HepG2 (cell line): ENCODE results near the gene MRPL38. TPM values are rescaled to one million over a fixed set of nuclear protein-coding genes. Genes with fewer than 3 reads are reported as not detected.

ENCODE experiments used
- ATAC-seq: fragments of 200-7000 bp; cut with Tn5 transposase; 3 replicates; pipeline ENCODE4 v1.9.1; 2020; ENCODE audit warnings: mild to moderate bottlenecking, moderate library complexity
- BruUV-seq: library from RNA; stranded (reverse); fragments of 400-500 nt; replicated peaks from 2 replicates; lab custom pipeline; 2021; lab: Mats Ljungman, UMichigan
- CTCF ChIA-PET: fragments of 300-600 bp; formaldehyde crosslinking; extraction: SDS; loops from one replicate; lab custom pipeline; 2021; ENCODE audit warnings: low total read pairs, inconsistent platforms, low intra/inter-chr PET ratio; lab: Yijun Ruan, JAX
- POLR2A ChIA-PET: fragments of 350-600 bp; sonication (Branson Sonifier 250); formaldehyde crosslinking; loops from one replicate; lab custom pipeline; 2020; ENCODE audit warnings: antibody characterized with exemption, inconsistent platforms; lab: Yijun Ruan, JAX
- DNase-seq: peaks from one replicate; pipeline ENCODE4 v3.0.0-alpha.2; 2015; ENCODE audit warnings: low spot score
- FAIRE-seq: peaks from 3 replicates; lab custom pipeline; 2011; peaks lifted over from hg19 to GRCh38; lab: Jason Lieb, UNC
- H2AFZ ChIP-seq: one replicate; pipeline ENCODE4 v1.6.1; 2011; ENCODE audit warnings: low read length, inconsistent platforms
- H3K27ac ChIP-seq: fragments of 300-600 bp; 3 replicates; pipeline ENCODE4 v1.8.0; 2011; ENCODE audit warnings: mixed run types, mild to moderate bottlenecking, mixed read lengths, low read length, inconsistent platforms; ENCODE audit not compliant: insufficient read depth; ENCODE audit errors: extremely low read length
- H3K27me3 ChIP-seq, 2 experiments: fragments of 200-600 bp in 1 of 2; 2 replicates in 1 of 2; 3 replicates in 1 of 2; pipeline versions ENCODE4 v1.6.0 to v1.8.0; 2011; ENCODE audit warnings: low read length in 2 of 2, mild to moderate bottlenecking in 2 of 2, moderate library complexity in 2 of 2, inconsistent platforms in 1 of 2; ENCODE audit not compliant: insufficient read depth in 2 of 2, control insufficient read depth in 1 of 2
- H3K36me3 ChIP-seq, 2 experiments: fragments of 200-600 bp in 1 of 2; replicated peaks in 1 of 2; 2 replicates in 1 of 2; 3 replicates in 1 of 2; pipeline versions ENCODE4 v1.5.1 to v1.8.0; 2011; ENCODE audit warnings: low read length in 2 of 2, inconsistent platforms in 1 of 2; ENCODE audit not compliant: insufficient read depth in 2 of 2, control insufficient read depth in 1 of 2
- H3K4me1 ChIP-seq: 2 replicates; pipeline ENCODE4 v1.5.1; 2012; ENCODE audit warnings: low read length, inconsistent platforms; ENCODE audit not compliant: insufficient read depth
- H3K4me2 ChIP-seq: 2 replicates; pipeline ENCODE4 v1.6.0; 2011; ENCODE audit warnings: low read depth, low read length, inconsistent platforms
- H3K4me3 ChIP-seq, 3 experiments: fragments of 200-600 bp in 1 of 3; sonication (generic), shearing (Covaris generic) in 1 of 3; replicated peaks in 1 of 3; 2 replicates each; pipeline ENCODE4 v1.5.1; 2011 to 2016; ENCODE audit warnings: low read length in 3 of 3, inconsistent platforms in 2 of 3, low read depth in 2 of 3, mild to moderate bottlenecking in 2 of 3, control low read depth in 1 of 3, mixed read lengths in 1 of 3; ENCODE audit not compliant: insufficient read depth in 1 of 3
- H3K79me2 ChIP-seq: one replicate; pipeline ENCODE4 v1.6.1; 2011; ENCODE audit warnings: low read length, inconsistent platforms; ENCODE audit not compliant: insufficient read depth
- H3K9ac ChIP-seq: 2 replicates; pipeline ENCODE4 v1.6.0; 2011; ENCODE audit warnings: mild to moderate bottlenecking, low read depth, low read length, inconsistent platforms; ENCODE audit not compliant: insufficient read depth
- H3K9me3 ChIP-seq: 2 replicates; pipeline ENCODE4 v1.5.1; 2012; ENCODE audit warnings: mild to moderate bottlenecking, low read length
- H4K20me1 ChIP-seq: 2 replicates; pipeline ENCODE4 v1.6.0; 2011; ENCODE audit warnings: inconsistent platforms, mild to moderate bottlenecking, low read length, moderate library complexity; ENCODE audit not compliant: insufficient read depth
- AGO1 ChIP-seq: fragments of 200-400 bp; formaldehyde crosslinking; IDR thresholded peaks from 2 replicates; pipeline ENCODE4 v1.6.1; 2017; ENCODE audit warnings: mild to moderate bottlenecking, low read depth, low read length, moderate library complexity; ENCODE audit not compliant: poor library complexity, severe bottlenecking
- AGO2 ChIP-seq: fragments of 200-400 bp; formaldehyde crosslinking; optimal IDR thresholded peaks from 2 replicates; pipeline ENCODE3; 2017; ENCODE audit warnings: mild to moderate bottlenecking, low read depth, low read length, moderate library complexity
- CCAR2 ChIP-seq: fragments of 200-400 bp; formaldehyde crosslinking; optimal IDR thresholded peaks from 2 replicates; pipeline ENCODE3; 2018; ENCODE audit warnings: low read depth, mild to moderate bottlenecking, low read length, moderate library complexity
- FOXO1 ChIP-seq: sonication (generic); formaldehyde crosslinking; IDR thresholded peaks from 2 replicates; pipeline ENCODE4 v1.4.0; 2020; ENCODE audit warnings: missing genetic modification reagents
- HIC2 ChIP-seq: sonication (generic); formaldehyde crosslinking; IDR thresholded peaks from 2 replicates; pipeline ENCODE4 v1.9.0; 2022; ENCODE audit warnings: low read depth, missing genetic modification reagents
- HNRNPK ChIP-seq: fragments of 200-400 bp; formaldehyde crosslinking; IDR thresholded peaks from 2 replicates; pipeline ENCODE4 v1.6.1; 2018; ENCODE audit warnings: low read length, low read depth, moderate library complexity, mild to moderate bottlenecking; ENCODE audit not compliant: poor library complexity, severe bottlenecking
- HNRNPL ChIP-seq: fragments of 200-400 bp; formaldehyde crosslinking; IDR thresholded peaks from 2 replicates; pipeline ENCODE4 v1.6.1; 2017; ENCODE audit warnings: mild to moderate bottlenecking, low read depth, low read length
- PCBP1 ChIP-seq: fragments of 200-400 bp; formaldehyde crosslinking; IDR thresholded peaks from 2 replicates; pipeline ENCODE4 v1.6.1; 2017; ENCODE audit warnings: mild to moderate bottlenecking, low read depth, low read length, borderline replicate concordance
- POLR2G ChIP-seq: fragments of 200-400 bp; formaldehyde crosslinking; IDR thresholded peaks from 2 replicates; pipeline ENCODE4 v1.6.1; 2018; ENCODE audit warnings: mild to moderate bottlenecking, low read depth, low read length, moderate library complexity
- RBFOX2 ChIP-seq: fragments of 200-400 bp; formaldehyde crosslinking; IDR thresholded peaks from 2 replicates; pipeline ENCODE4 v1.6.1; 2017; ENCODE audit warnings: low read depth, mild to moderate bottlenecking, low read length
- THAP11 ChIP-seq: IDR thresholded peaks from 2 replicates; pipeline ENCODE4 v1.6.1; 2016; ENCODE audit warnings: missing biosample characterization, missing genetic modification reagents
- ZBTB38 ChIP-seq: sonication (generic); formaldehyde crosslinking; IDR thresholded peaks from 2 replicates; pipeline ENCODE4 v1.5.1; 2020; ENCODE audit warnings: mild to moderate bottlenecking, missing genetic modification reagents
- ZC3H13 ChIP-seq: sonication (generic); formaldehyde crosslinking; IDR thresholded peaks from 2 replicates; pipeline ENCODE4 v1.8.1; 2023; ENCODE audit warnings: mild to moderate bottlenecking, missing genetic modification reagents, moderate library complexity
- ZFP1 ChIP-seq: IDR thresholded peaks from 2 replicates; pipeline ENCODE4 v1.6.1; 2016
- ZNF589 ChIP-seq: sonication (generic); formaldehyde crosslinking; conservative IDR thresholded peaks from 2 replicates; pipeline ENCODE4 v1.8.0; 2022; ENCODE audit warnings: mild to moderate bottlenecking, moderate library complexity, missing genetic modification reagents
- ZNF770 ChIP-seq: sonication (generic); formaldehyde crosslinking; IDR thresholded peaks from 2 replicates; pipeline ENCODE4 v1.5.0; 2020; ENCODE audit warnings: mild to moderate bottlenecking, missing genetic modification reagents
- WGBS: methylation state at CpG from one replicate; pipeline ENCODE4 v1.1.6; 2017; ENCODE audit warnings: low lambda C conversion rate; 5-methylcytosine and 5-hydroxymethylcytosine counted together
- in situ Hi-C: cut with HindIII; loops from 2 replicates; pipeline ENCODE4 v1.10.0; 2017; ENCODE audit warnings: low pct_unique_long_range_greater_than_20kb; ENCODE audit not compliant: extremely low pct_ligation_motif_present
- intact Hi-C: fragments of 100-400 bp; cut with micrococcal nuclease; formaldehyde crosslinking; loops from one replicate; pipeline ENCODE4 v1.10.0; 2022; ENCODE audit not compliant: unreplicated experiment
- polyA plus RNA-seq, 8 experiments: library from polyadenylated mRNA; depleted of rRNA in 3 of 8; stranded (reverse) in 7 of 8; unstranded in 1 of 8; fragments of >200 nt; fragmentation: Illumina TruSeq in 4 of 8; extraction: Trizol in 4 of 8; gene quantifications; 2 replicates each; pipeline versions ENCODE4 v1.2.1 to v1.2.3, GENCODE V29; 2011 to 2016; ENCODE audit warnings: low read depth in 4 of 8, missing spikeins in 1 of 8, mixed read lengths in 1 of 8; ENCODE audit not compliant: insufficient read depth in 1 of 8
- total RNA-seq, 5 experiments: library from RNA; depleted of rRNA; stranded (reverse); fragments of >200 nt; fragmentation: Illumina TruSeq; extraction: Trizol; gene quantifications; 2 replicates each; pipeline ENCODE4 v1.2.3, GENCODE V29; 2016; ENCODE audit warnings: low read depth in 1 of 5

Gene MRPL38
- total and polyA plus RNA-seq, 2 of the 13 experiments (the other 11 are each of a cell fraction or from before 2014, with no cell fraction given) = 83.7 to 125 TPM

GRCh38 chr17:75874323-75875181 is 30.1 kb downstream of the MRPL38 start:
- Histone ChIP-seq H3K4me2 (no peak overlapping the region), H3K36me3 (peaks cover 3 to 18% of the 10 kb centered on the region in 2 experiments; a peak in 4 of 5 replicates), H3K79me2 (peaks cover 30% of the 10 kb centered on the region), H4K20me1 (no peaks in the 10 kb centered on the region; the same call in 1 of the 2 replicates), H3K9ac (no peak overlapping the region), H3K4me3 (no peak overlapping the region), H3K27ac (peak overlapping the region; percentile 97), H3K4me1 (peaks cover 76% of the 10 kb centered on the region), H3K9me3 (no peaks in the 10 kb centered on the region), H2AFZ (no peak overlapping the region), H3K27me3 (no peaks in the 10 kb centered on the region)
- 0 out of 2 replicates have a peak, but pooled peaks have one; percentile 23 for TF ChIP-seq ZNF589
- peak; percentile 67; the same call in 1 of the 2 replicates for TF ChIP-seq ZC3H13 (CRISPR knock-in tag)
- TF ChIP-seq HNRNPL = 0 out of 2 replicates have a peak, but pooled peaks have one; percentile 33
- TF ChIP-seq HNRNPK = peak; percentile 5
- no peak for TF ChIP-seq CCAR2
- TF ChIP-seq POLR2G = peak; percentile 5; the same call in 1 of the 2 replicates
- TF ChIP-seq HIC2 (CRISPR knock-in tag) = no peak
- no peak for TF ChIP-seq THAP11
- no peak for TF ChIP-seq ZFP1 (CRISPR knock-in tag)
- TF ChIP-seq PCBP1 = 0 out of 2 replicates have a peak, but pooled peaks have one; percentile 1
- peak; percentile 54; the same call in 1 of the 2 replicates for TF ChIP-seq ZNF770 (CRISPR knock-in tag)
- TF ChIP-seq AGO1 = peak; percentile 96
- peak; percentile 58; the same call in 1 of the 2 replicates for TF ChIP-seq ZBTB38
- TF ChIP-seq FOXO1 = no peak
- TF ChIP-seq AGO2 = peak; percentile 98
- TF ChIP-seq RBFOX2 = peak; percentile 88
- no peak for FAIRE-seq
- intact Hi-C loops = no loop called here
- DNase-seq = no peak
- no peak for ATAC-seq
- BruUV-seq = no TSS peak
- in situ Hi-C loops = no loop called here
- 96% methylated on average over 25 of the region's 38 CpGs for WGBS
- ChIA-PET POLR2A (interaction anchor here (3.8 to 13.8 kb wide), 9 partner anchors 17 to 124 kb away, joined by 16 to 454 read pairs (median 81); partner anchors contain the start of genes CDK3, MRPL38, TRIM65 and UNC13D), CTCF (no interaction called here)
